Measurements from ENCODE around the gene FUT9.

DNA sequence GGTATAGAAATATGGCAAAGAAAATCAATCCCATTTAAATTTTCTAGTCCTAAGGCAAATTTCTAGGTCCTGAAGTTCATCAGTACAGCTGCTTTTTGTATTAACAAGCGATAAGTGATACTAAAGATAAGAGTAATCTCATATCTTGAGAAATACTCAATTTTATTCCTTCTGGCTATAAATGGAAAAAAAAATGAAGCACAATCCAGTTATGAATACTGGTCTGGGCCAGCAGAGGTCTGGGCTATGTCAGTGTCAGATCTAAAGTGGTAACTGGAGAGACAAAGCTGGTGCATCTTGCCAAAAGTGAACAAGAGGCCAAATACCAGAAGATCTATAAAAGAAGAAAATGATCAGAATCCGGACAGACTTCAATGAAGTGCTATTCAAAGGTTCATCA, 126.4 kb downstream of the FUT9 start:
- TF ChIP-seq, protein P1, sequence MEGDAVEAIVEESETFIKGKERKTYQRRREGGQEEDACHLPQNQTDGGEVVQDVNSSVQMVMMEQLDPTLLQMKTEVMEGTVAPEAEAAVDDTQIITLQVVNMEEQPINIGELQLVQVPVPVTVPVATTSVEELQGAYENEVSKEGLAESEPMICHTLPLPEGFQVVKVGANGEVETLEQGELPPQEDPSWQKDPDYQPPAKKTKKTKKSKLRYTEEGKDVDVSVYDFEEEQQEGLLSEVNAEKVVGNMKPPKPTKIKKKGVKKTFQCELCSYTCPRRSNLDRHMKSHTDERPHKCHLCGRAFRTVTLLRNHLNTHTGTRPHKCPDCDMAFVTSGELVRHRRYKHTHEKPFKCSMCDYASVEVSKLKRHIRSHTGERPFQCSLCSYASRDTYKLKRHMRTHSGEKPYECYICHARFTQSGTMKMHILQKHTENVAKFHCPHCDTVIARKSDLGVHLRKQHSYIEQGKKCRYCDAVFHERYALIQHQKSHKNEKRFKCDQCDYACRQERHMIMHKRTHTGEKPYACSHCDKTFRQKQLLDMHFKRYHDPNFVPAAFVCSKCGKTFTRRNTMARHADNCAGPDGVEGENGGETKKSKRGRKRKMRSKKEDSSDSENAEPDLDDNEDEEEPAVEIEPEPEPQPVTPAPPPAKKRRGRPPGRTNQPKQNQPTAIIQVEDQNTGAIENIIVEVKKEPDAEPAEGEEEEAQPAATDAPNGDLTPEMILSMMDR (IDR thresholded peaks at IDR 0.05) = no peak
- TF ChIP-seq NR3C1 (CRISPR knock-in tag; conservative IDR thresholded peaks at IDR 0.05; ENCODE audit: low read depth) (no peak), SMAD3 (CRISPR knock-in tag; IDR thresholded peaks at IDR 0.05; ENCODE audit: borderline replicate concordance) (no peak)
